ENCODE results near the gene CAMK1D. TPM values are rescaled to one million over a fixed set of nuclear protein-coding genes. Genes with fewer than 3 reads are reported as not detected.

The CAMK1D gene
- total RNA-seq, 2 experiments from 2014 or later = 19.0 to 25.6 TPM

DNA sequence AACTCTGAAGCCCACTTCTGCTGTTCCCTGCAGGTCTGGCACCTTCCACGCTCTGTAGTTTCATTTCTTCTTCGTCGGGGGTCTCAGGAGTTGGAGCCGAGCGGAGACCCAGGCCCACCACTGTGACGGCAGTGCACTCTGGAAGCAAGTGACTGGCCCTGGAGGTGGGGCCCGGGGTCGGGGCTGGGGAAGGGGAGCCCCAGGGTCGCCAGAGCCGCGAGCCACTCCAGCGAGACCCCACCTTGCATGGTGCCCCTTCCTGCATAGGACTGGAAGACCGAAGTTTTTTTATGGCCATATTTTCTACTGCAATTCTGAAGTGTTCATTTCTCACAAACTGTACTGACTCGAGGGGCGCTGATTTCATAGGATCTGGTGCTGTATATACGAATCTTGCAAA lies 479.4 kb downstream of the CAMK1D start:
- Histone ChIP-seq H2AFZ (ENCODE audit: low read length) (no peak overlapping the region), H3K9me2 (ENCODE audit: insufficient read depth, low read length) (no peaks in the 10 kb centered on the region), H3K4me1 (ENCODE audit: insufficient read depth, low read length, poor library complexity, severe bottlenecking) (no peaks in the 10 kb centered on the region), H3K36me3 (ENCODE audit: insufficient read depth, low read length) (peaks cover 4% of the 10 kb centered on the region), H4K20me1 (ENCODE audit: insufficient read depth, low read length) (no peaks in the 10 kb centered on the region), H3K27ac (ENCODE audit: low read depth, low read length, poor library complexity, severe bottlenecking) (no peak overlapping the region), H3K4me2 (ENCODE audit: low read length) (no peak overlapping the region), H3K9me3 (ENCODE audit: low read length) (no peaks in the 10 kb centered on the region), H3K79me2 (ENCODE audit: insufficient read depth, low read depth, low read length) (no peaks in the 10 kb centered on the region), H3K4me3 (ENCODE audit: low read depth, low read length, poor library complexity, severe bottlenecking) (no peak overlapping the region)
- intact Hi-C loops (cut with micrococcal nuclease; ENCODE audit: unreplicated experiment) = no loop called here
- ChIA-PET POLR2A (no interaction called here), CTCF (ENCODE audit: unreplicated experiment) (no interaction called here)
- no TSS peak for BruUV-seq (replicated peaks)
- TF ChIP-seq, protein P1, sequence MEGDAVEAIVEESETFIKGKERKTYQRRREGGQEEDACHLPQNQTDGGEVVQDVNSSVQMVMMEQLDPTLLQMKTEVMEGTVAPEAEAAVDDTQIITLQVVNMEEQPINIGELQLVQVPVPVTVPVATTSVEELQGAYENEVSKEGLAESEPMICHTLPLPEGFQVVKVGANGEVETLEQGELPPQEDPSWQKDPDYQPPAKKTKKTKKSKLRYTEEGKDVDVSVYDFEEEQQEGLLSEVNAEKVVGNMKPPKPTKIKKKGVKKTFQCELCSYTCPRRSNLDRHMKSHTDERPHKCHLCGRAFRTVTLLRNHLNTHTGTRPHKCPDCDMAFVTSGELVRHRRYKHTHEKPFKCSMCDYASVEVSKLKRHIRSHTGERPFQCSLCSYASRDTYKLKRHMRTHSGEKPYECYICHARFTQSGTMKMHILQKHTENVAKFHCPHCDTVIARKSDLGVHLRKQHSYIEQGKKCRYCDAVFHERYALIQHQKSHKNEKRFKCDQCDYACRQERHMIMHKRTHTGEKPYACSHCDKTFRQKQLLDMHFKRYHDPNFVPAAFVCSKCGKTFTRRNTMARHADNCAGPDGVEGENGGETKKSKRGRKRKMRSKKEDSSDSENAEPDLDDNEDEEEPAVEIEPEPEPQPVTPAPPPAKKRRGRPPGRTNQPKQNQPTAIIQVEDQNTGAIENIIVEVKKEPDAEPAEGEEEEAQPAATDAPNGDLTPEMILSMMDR (conservative IDR thresholded peaks at IDR 0.05; ENCODE audit: low read length) = no peak
- no peak for TF ChIP-seq EZH2phosphoT487 (IDR thresholded peaks at IDR 0.05; ENCODE audit: borderline replicate concordance, low read depth, low read length)
- DNase-seq (ENCODE audit: low spot score) = no peak

DNA sequence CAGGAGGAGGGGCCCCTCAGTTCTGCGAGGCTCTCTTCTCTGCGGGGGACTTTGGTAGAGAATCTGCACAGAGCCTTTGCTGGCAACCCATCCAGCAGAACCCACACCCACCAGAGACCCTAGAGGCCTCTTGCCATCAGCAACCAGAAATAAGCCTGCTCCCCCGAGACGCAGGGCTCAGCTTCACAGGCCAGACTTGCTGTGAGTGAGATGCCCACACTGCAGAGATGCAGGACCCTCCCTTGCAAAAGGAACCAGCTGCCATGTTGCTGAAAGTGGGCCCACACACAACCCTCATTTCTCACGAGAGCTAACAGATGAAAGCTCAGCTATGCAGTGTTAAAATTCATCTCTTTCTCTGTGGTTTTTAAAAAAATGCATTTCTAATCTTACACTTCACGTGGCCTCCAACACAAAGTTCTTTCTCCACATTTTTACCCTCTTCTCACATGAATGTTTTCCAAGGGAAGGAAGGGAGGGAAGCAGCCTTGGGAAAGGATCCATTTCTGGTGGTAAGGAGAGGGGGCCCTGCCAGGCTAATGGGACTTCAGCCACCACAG lies 480.6 kb downstream of the CAMK1D start:
- DNase-seq (ENCODE audit: low spot score) = no peak
- intact Hi-C loops (cut with micrococcal nuclease; ENCODE audit: unreplicated experiment) = no loop called here
- Histone ChIP-seq H3K4me2 (ENCODE audit: low read length) (no peak overlapping the region), H3K4me1 (ENCODE audit: insufficient read depth, low read length, poor library complexity, severe bottlenecking) (no peaks in the 10 kb centered on the region), H3K4me3 (ENCODE audit: low read depth, low read length, poor library complexity, severe bottlenecking) (no peak overlapping the region), H3K9me2 (ENCODE audit: insufficient read depth, low read length) (no peaks in the 10 kb centered on the region), H4K20me1 (ENCODE audit: insufficient read depth, low read length) (no peaks in the 10 kb centered on the region), H3K79me2 (ENCODE audit: insufficient read depth, low read depth, low read length) (no peaks in the 10 kb centered on the region), H2AFZ (ENCODE audit: low read length) (no peak overlapping the region), H3K9me3 (ENCODE audit: low read length) (no peaks in the 10 kb centered on the region), H3K36me3 (ENCODE audit: insufficient read depth, low read length) (peaks cover 4% of the 10 kb centered on the region), H3K27ac (ENCODE audit: low read depth, low read length, poor library complexity, severe bottlenecking) (no peak overlapping the region)
- ChIA-PET POLR2A (no interaction called here), CTCF (ENCODE audit: unreplicated experiment) (no interaction called here)
- BruUV-seq (replicated peaks) = no TSS peak
- TF ChIP-seq EZH2phosphoT487 (IDR thresholded peaks at IDR 0.05; ENCODE audit: borderline replicate concordance, low read depth, low read length) = no peak
- TF ChIP-seq, protein P1 (conservative IDR thresholded peaks at IDR 0.05; ENCODE audit: low read length) = no peak

DNA sequence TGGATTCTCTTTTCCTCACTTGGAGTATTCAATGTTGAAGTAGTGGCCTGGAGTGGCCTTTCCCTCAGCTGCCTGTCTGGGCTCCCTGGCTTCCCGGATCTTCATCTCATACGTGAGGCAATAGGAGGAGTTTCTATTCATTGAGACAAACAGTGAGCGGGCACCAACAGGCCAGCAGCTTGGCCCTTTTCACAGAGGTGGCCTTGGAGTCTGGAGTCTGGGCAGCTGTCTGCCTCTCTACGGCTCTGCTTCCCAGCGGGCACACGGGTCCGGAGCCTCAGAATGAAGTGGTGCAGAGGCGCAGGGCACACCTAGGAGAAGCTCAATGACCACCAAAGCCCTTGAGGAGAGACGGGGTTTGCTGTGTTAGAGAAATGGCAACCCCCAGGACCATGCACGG lies 482.7 kb downstream of the CAMK1D start:
- Histone ChIP-seq H3K9me3 (ENCODE audit: low read length) (no peaks in the 10 kb centered on the region), H3K4me2 (ENCODE audit: low read length) (no peak overlapping the region), H3K27ac (ENCODE audit: low read depth, low read length, poor library complexity, severe bottlenecking) (no peak overlapping the region), H3K36me3 (ENCODE audit: insufficient read depth, low read length) (peaks cover 4% of the 10 kb centered on the region), H3K9me2 (ENCODE audit: insufficient read depth, low read length) (no peaks in the 10 kb centered on the region), H4K20me1 (ENCODE audit: insufficient read depth, low read length) (no peaks in the 10 kb centered on the region), H2AFZ (ENCODE audit: low read length) (no peak overlapping the region), H3K4me1 (ENCODE audit: insufficient read depth, low read length, poor library complexity, severe bottlenecking) (no peaks in the 10 kb centered on the region), H3K4me3 (ENCODE audit: low read depth, low read length, poor library complexity, severe bottlenecking) (no peak overlapping the region), H3K79me2 (ENCODE audit: insufficient read depth, low read depth, low read length) (no peaks in the 10 kb centered on the region)
- ChIA-PET CTCF (ENCODE audit: unreplicated experiment) (no interaction called here), POLR2A (interaction anchor here (0.6 kb wide), 1 partner anchor 1014 kb away, joined by 3 read pairs; no protein-coding TSS in a partner anchor)
- BruUV-seq (replicated peaks) = no TSS peak
- TF ChIP-seq, protein P1 (conservative IDR thresholded peaks at IDR 0.05; ENCODE audit: low read length) = no peak
- no peak for TF ChIP-seq EZH2phosphoT487 (IDR thresholded peaks at IDR 0.05; ENCODE audit: borderline replicate concordance, low read depth, low read length)
- intact Hi-C loops (cut with micrococcal nuclease; ENCODE audit: unreplicated experiment) = no loop called here
- DNase-seq (ENCODE audit: low spot score) = no peak

Data from OCI-LY7 (cell line).